NCI-H82 treated with DMSO at 0.1 percent for 48 hours (cell line): ENCODE results near the gene SKAP2.

ENCODE experiments used
- DNase-seq: peaks from one replicate; lab custom pipeline; 2025; ENCODE audit not compliant: unreplicated experiment; lab: John Stamatoyannopoulos, UW

Gene SKAP2

GRCh38 chr7:26642416-26642815 lies 222.0 kb downstream of the SKAP2 start:
- no peak for DNase-seq

GRCh38 chr7:26639695-26640094 lies 224.7 kb downstream of the SKAP2 start:
- DNase-seq = no peak

- no peak for DNase-seq
Measured at GRCh38 chr7:26639111-26639510, 225.3 kb downstream of the SKAP2 start.

- DNase-seq = no peak
Measured at GRCh38 chr7:26638140-26638539, 226.2 kb downstream of the SKAP2 start.

GRCh38 chr7:26637610-26638009 lies 226.8 kb downstream of the SKAP2 start:
- DNase-seq = no peak

GRCh38 chr7:26636808-26637207 lies 227.6 kb downstream of the SKAP2 start:
- DNase-seq = no peak

- no peak for DNase-seq
Measured at GRCh38 chr7:26633557-26633956, 230.8 kb downstream of the SKAP2 start.

GRCh38 chr7:26631601-26632000 lies 232.8 kb downstream of the SKAP2 start:
- no peak for DNase-seq

- no peak for DNase-seq
Measured at GRCh38 chr7:26630941-26631580, 233.3 kb downstream of the SKAP2 start.

GRCh38 chr7:26630361-26630760 lies 234.0 kb downstream of the SKAP2 start:
- no peak for DNase-seq

GRCh38 chr7:26629696-26630095 lies 234.7 kb downstream of the SKAP2 start:
- no peak for DNase-seq

- no peak for DNase-seq
Measured at GRCh38 chr7:26627891-26628341, 236.5 kb downstream of the SKAP2 start.

- no peak for DNase-seq
Measured at GRCh38 chr7:26627221-26627620, 237.2 kb downstream of the SKAP2 start.

- DNase-seq = no peak
Measured at GRCh38 chr7:26626687-26627086, 237.7 kb downstream of the SKAP2 start.

- DNase-seq = no peak
Measured at GRCh38 chr7:26626156-26626555, 238.2 kb downstream of the SKAP2 start.

- no peak for DNase-seq
Measured at GRCh38 chr7:26625286-26625685, 239.1 kb downstream of the SKAP2 start.

GRCh38 chr7:26624839-26625238 lies 239.6 kb downstream of the SKAP2 start:
- no peak for DNase-seq

GRCh38 chr7:26624431-26624830 lies 240.0 kb downstream of the SKAP2 start:
- no peak for DNase-seq

- DNase-seq = no peak
Measured at GRCh38 chr7:26620352-26620751, 244.0 kb downstream of the SKAP2 start.

- DNase-seq = no peak
Measured at GRCh38 chr7:26619348-26619984, 244.9 kb downstream of the SKAP2 start.

GRCh38 chr7:26618898-26619297 lies 245.5 kb downstream of the SKAP2 start:
- no peak for DNase-seq

GRCh38 chr7:26618449-26618848 lies 245.9 kb downstream of the SKAP2 start:
- peak; percentile 47 for DNase-seq
